Activated effector memory CD4-positive, alpha-beta T cell treated with Interleukin-2 at 50 U/mL for 16 hours (primary cell): Measurements from ENCODE around the gene TTC34.

Source experiments
- DNase-seq: peaks from one replicate; pipeline ENCODE4 v3.0.0-alpha.2; 2020

Gene TTC34

DNA sequence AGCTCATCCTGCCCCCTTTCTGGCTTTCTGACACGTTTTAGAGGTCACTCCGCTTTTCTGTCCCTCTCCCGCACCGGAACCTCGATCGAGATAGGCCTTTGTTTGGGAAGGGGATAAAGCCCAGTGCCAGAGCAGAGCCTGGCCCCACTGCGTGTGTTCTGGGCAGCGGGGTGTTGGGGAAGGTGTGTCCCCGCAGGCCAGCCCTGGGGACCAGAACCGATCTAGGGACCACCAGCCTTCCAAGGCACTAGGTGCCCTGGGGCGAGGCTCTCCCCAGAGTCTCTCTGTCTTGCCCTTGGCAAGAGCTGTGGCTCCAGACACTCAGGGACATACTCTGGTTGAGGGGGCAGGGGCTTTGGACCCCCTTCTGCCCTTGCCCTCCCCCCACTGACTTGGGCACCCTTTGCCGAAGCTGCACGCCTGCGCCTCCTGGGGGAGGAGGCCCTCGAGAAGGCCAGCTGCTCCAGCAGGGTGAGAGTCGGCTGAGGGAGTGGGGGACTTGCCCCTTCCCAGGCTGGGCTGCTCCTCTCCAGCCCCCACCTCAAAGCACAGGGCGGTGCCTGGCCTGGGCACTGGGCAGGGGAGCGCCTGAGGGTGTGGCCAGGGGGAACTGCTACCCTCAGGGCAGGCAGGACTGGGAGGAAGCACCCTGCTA is 198.5 kb downstream of the TTC34 start:
- DNase-seq = no peak

DNA sequence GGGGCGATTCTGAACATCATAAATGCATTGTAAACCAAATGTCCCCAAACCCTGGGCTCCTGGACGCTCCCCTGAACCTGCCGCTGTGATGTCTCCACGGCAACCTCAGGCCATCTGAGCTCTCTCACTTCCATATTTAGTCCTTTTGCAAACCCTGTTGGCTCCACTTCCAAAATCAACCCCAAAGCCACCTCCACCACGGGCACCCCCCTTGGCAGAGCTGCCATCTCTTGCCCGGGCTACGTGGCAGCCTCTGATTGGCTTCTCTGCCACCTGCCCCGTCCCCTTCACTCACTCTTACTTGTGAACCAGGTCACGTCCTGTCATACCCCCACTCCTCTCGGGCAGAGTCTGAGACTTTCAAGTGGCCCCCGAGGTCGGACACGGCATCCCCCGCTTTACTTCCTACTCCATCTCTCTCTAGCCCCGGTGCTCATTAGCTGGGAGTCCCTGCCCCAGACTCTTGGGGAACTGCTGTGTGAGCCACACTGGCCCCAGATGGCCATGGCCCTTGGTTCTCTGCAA is 199.1 kb downstream of the TTC34 start:
- DNase-seq = no peak

DNA sequence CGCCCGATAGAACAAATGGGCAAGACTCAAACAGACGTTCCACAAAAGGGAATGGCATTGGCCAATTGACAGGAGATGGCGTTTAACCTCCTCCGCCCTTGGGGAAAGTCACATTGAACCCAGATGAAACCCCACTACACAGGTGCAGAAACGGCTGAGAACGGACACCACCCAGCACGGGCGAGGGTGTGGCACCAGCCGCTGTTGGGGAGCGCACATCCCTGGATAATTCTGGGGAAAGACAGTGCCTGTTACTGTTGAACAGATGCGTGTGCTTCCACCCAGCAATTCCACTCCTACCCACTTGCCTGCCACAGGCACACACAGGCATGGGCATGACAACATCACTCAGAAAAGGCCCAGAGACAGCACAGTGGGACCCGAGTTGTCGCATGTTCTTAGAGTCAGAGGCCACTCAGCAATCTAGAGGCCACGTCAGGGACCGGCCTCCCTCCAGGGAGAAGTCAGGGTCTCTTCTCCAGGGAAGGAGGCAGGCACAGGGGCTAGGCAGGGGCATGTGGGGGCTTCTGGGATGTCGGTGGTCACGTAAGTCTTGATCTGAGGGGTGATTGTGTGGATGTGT is 199.7 kb downstream of the TTC34 start:
- no peak for DNase-seq

DNA sequence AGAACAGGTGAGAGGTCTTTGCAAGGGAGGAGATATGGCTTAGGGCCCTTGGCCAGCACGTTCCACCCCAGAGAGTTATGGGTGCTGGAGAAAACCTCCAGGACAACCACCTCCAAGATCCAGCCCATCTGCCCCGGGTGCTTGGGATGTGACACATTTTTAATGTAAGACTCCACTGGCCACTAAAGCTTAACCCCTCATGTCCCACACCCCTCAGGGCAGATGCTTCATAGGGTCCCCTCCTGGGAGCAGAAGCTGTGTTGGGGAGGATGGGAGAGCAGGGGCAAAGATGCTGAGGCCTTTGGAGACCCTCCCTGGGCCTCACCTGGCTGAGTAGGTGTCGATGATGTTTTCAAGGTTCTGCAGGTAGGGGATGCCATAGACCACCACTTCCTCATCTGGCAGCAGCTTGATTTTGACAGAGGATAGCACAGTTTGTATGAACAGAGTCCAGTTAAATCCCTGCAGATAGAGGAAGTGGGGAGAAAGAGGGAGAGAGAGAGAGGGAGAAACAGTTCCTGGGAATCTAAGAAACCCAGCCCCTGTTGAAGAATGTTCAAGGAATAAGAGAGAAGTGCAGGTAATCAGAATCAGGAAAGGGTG is 203.1 kb downstream of the TTC34 start:
- no peak for DNase-seq

GRCh38 chr1:2597441-2598328 is 203.8 kb downstream of the TTC34 start:
- DNase-seq = no peak

DNA sequence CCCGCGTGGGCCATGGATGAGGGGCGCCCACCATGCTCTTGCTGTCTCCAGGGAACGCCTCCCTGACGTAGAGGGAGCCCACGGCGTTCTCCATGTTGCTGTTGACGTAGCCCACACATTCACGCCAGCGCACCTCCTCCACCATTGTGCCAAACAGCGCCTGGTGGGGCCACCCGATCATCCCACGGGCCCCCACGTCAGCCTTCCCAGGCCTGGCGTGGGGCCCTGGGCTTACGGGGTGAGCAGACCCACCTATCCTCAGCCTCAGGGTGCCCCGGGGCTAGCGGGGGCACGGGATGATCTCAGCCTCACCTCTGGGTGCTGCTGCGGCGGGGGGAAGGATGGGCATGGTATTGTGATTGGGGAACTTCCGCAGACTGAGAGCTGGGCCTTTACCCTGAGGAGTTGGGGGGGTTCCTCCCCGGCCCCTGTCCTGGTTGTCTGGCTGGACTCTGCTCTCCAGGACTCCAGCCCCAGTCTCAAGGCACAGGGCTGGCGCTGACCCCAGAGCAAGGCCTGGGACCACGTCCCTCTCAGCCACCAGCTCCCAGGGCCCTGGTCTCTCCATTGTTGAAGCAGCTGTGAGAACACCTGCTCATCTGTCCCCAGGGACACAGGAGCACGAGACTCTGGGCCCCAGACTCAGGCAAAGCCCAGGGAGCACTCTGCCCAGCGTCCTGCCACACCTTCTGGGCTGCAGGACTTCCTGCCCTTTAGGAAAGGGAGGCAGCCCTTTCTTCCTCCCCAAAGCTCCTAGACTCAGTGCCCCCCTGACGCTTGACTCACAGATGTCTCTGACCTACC is 204.8 kb downstream of the TTC34 start:
- no peak for DNase-seq

DNA sequence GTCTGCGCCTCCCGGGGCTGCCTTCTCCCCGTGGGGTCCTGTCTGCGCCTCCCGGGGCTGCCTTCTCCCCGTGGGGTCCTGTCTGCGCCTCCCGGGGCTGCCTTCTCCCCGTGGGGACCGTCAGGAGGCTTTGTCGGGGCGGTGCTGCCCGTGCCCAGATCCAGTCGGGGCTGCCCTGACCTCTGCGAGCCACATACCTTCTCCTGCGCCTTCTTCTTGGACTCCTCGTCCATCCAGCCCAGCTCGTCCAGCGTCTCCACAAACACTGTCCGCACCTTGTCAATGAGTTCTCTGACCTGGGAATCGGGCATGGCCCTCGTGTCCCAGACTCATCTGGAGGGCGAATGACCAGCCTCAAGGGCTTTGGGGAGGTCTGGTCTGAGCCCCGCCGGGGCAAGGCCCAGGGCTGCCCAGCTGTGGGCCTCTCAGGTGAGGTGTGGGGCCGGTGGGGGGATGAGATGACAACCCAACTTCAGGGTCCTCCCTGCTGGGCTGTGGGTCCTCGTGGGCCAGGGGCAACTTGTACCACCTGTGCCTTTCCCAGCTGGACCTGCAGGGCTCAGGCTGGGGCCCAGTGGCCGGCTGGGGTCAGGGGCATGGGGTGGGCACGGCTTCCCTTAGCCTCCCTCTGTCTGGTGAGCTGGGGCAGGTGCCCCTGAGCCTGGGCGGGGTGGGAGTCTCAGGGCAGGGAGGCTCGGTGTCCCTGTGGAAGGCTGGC is 205.5 kb downstream of the TTC34 start:
- DNase-seq = no peak

DNA sequence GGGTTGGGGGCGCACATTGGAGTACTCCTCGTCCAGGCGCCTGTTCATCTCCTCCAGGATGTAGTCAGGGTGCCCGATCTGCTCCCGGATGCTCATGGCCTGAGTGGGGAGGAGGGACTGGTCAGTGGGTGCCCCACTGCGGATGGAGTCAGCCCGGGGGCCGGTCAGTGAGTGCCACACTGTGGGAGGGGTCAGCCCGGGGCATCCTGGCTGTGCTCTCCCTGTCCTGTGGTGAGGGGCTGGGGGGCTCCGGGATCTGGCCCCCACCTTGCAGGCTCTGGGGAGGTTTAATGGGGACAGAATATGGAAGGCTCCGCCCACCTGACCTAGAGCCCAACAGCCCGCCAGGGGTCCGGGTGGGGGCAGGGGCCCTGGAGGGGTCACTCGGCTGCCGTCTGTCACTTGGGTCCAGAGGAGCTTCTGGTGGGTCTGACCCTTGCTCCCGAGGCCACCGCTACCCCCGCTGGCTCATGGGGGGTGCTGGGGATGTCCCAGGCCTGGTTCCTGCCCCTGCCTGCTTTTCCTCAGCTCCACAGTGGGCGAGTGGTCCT is 206.2 kb downstream of the TTC34 start:
- no peak for DNase-seq

DNA sequence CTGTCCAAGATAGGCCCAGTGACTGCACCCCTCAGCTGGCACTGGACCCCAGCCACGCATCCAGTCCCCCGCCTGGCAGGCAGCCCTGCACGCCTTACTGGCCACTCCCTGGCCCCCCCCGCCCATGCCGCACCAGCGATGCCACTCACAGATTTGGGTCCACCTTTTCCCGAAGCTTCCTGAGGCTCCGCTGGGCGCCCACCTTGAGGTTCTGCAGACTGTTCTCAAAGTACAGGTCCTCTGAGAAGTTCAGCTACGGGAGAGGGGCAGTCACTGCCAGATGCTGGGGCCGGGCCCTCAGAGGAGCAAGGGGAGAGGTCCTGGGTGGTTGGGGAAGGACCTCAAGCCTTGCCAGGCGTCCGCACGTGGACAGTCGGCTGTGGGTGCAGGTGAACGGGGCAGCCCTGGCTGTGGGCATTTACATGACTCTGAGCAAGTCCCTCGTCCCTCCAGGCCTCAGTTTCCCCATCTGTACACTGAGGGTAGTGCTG is 206.8 kb downstream of the TTC34 start:
- no peak for DNase-seq

GRCh38 chr1:2594001-2594640 is 207.4 kb downstream of the TTC34 start:
- no peak for DNase-seq

DNA sequence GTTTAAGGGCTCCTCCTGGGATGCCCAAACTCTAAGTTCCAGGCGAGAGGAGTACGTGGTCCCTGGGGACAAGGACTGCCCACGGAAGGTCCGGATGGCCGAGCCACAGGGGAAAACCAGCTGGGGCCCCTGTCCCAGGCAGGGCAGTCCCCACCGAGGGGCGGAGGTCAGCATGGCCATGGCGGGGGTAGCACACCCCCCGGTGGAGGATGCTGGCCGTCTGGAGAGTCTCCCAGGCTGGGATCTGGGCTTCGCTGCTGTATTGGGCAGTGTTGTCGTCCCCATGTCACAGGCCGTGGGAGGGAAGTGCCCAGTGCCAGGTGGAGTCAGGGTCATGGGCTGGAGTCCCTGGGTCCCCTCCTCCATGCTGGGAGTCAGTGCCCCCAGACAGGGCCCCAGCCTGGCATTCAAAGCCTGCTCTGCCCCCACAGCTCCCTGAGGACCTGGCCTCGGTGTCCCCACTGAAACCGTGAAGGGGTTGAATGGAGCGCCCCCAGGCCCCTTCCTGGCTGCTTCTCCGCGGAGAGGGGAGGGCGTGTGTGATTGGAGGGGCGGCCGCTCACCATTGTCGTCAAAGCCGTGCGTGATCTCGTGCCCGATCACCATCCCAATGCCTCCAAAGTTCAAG is 208.1 kb downstream of the TTC34 start:
- no peak for DNase-seq

GRCh38 chr1:2592672-2593071 is 208.8 kb downstream of the TTC34 start:
- DNase-seq = no peak

DNA sequence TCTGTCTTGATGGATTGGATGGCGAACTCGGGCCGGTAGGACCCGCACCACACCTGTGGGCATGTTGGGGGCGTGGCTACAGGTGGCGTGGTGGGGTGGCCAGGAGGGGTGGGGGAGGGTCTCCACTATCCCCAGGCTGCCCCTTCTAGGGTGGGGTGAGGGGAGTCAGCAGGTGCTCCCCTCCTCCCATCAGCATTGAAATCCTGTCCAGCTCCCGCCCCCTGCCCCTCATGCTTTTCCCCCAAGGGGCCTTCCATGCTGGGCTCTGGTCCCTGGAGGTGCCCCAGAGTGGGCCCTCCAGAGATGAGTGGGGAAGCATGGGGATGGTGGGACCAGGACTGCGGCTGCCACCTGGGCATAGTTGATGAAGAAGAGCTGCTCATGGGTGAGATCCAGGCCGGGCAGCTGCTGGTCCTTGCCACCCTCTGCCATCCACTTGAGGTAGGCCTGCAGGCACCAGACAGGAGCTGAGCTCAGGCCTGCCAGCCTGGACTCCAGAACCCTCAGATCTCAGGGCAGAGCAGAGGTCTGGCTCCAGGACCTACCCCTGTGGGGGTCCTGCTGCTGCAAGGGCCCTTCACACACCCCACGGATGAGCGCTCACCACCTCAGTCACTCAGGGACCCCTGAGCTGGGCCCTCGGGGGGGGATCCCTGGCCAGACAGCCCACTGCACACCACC is 209.8 kb downstream of the TTC34 start:
- no peak for DNase-seq

DNA sequence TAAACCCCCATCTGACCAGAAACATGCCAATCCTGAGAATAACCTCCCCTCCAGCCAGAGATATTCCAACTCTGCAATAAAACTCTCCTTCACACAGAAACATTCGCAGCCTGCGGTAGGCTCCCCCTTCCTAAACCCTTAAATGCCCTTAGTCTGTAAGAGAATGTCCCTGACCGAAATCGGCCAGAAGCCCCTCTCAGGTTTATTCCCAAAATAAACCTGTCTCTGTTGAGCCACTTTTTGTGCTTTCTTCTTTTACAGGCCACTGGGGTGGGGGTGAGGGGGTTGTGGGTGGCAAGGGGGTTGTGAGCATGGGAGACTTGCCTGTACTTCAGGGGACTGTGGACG is 210.3 kb downstream of the TTC34 start:
- DNase-seq = no peak

DNA sequence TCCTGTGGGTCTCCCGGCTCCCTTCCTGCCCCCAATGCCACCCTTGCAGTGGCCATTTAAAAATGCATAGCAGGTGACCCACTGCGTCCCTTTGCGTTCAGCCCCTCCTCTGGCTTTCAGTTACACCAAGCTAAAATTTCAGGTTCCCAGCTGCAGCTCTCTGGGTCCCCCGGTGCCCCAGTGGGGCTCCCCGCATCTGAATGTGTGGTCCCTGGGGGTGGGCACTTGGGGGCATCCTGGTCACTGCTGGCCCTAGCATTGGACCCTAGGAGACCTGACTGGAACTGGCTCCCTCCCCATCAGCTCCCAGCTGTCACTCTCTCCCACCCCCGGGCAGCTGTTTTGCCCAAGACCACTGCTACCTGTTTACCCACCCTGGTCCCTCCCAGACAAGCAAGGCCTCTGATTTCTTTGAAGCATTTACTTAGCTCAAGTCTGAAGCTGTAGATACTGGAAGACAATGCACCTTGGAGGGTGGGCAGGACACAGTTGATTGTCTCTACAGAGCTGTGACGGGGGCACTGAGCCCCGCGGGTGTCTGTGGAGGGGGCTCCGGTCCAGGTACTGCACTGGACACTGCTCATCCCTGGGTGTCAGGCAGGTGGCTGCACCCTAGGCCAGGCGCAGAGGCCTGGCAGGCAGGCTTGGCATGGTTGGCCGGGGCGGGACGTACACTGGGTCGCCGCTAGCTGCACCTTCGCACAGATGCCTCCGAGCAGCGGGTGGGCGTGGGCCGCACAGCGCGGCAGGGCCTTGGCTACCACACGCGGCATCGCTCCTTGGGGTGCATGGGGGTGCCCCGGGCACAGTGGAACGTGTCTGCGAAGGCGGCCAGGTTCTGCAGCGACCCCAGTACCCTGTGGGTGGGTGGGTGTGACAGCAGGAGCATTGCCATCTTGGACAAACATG is 211.0 kb downstream of the TTC34 start:
- no peak for DNase-seq

- DNase-seq = no peak
Measured at GRCh38 chr1:2589431-2590232, 211.9 kb downstream of the TTC34 start.

- no peak for DNase-seq
Measured at GRCh38 chr1:2588661-2589430, 212.6 kb downstream of the TTC34 start.
